PC-3 (cell line): ENCODE data around the gene SLC25A34. TPM values are rescaled to one million over a fixed set of nuclear protein-coding genes. Genes with fewer than 3 reads are reported as not detected.

Experiments used
- ATAC-seq: fragments of 200-7000 bp; cut with Tn5 transposase; 2 replicates; pipeline ENCODE4 v1.9.1; 2020; ENCODE audit warnings: mild to moderate bottlenecking, moderate library complexity
- BruUV-seq: library from RNA; stranded (reverse); fragments of 400-500 nt; replicated peaks from 2 replicates; lab custom pipeline; 2021; lab: Mats Ljungman, UMichigan
- CTCF ChIA-PET: fragments of 300-600 bp; sonication (Branson Sonifier 250); formaldehyde crosslinking; loops from one replicate; lab custom pipeline; 2022; ENCODE audit warnings: antibody characterized with exemption; lab: Charles Lee
- POLR2A ChIA-PET: fragments of 300-600 bp; sonication (Branson Sonifier 250); formaldehyde crosslinking; loops from one replicate; lab custom pipeline; 2022; ENCODE audit warnings: antibody characterized with exemption; ENCODE audit not compliant: unreplicated experiment; lab: Charles Lee
- DNase-seq: peaks from one replicate; pipeline ENCODE4 v3.0.0-alpha.2; 2015
- H2AFZ ChIP-seq: fragments of 300-600 bp; sonication (generic); 2 replicates; pipeline ENCODE4 v1.6.0; 2016; ENCODE audit warnings: antibody characterized with exemption, low read length
- H3F3A ChIP-seq: fragments of 300-600 bp; sonication (generic); one replicate; pipeline ENCODE4 v1.6.0; 2017; ENCODE audit warnings: antibody characterized with exemption, low read length, control low read depth, mild to moderate bottlenecking; ENCODE audit not compliant: unreplicated experiment
- H3K27ac ChIP-seq: fragments of 300-600 bp; sonication (generic); 2 replicates; pipeline ENCODE4 v1.5.1; 2016; ENCODE audit warnings: mild to moderate bottlenecking, low read length
- H3K27me3 ChIP-seq: fragments of 300-600 bp; sonication (generic); 2 replicates; pipeline ENCODE4 v1.6.1; 2016; ENCODE audit warnings: low read length, mixed read lengths
- H3K36me3 ChIP-seq: fragments of 300-600 bp; sonication (generic); 2 replicates; pipeline ENCODE4 v1.6.1; 2016; ENCODE audit warnings: low read depth, mixed run types, low read length, mixed read lengths
- H3K4me1 ChIP-seq: fragments of 300-600 bp; sonication (generic); 2 replicates; pipeline ENCODE4 v1.5.1; 2016; ENCODE audit warnings: low read length; ENCODE audit not compliant: insufficient read depth
- H3K4me2 ChIP-seq: fragments of 300-600 bp; sonication (generic); 2 replicates; pipeline ENCODE4 v1.6.0; 2016; ENCODE audit warnings: low read length
- H3K4me3 ChIP-seq: fragments of 300-600 bp; sonication (generic); 2 replicates; pipeline ENCODE4 v1.5.1; 2016; ENCODE audit warnings: mild to moderate bottlenecking, low read length, mixed read lengths
- H3K79me2 ChIP-seq: fragments of 300-600 bp; sonication (generic); 2 replicates; pipeline ENCODE4 v1.6.1; 2017; ENCODE audit warnings: low read length, mixed read lengths
- H3K9ac ChIP-seq: fragments of 300-600 bp; sonication (generic); 2 replicates; pipeline ENCODE4 v1.6.0; 2016; ENCODE audit warnings: mild to moderate bottlenecking, low read length
- H3K9me2 ChIP-seq: fragments of 300-600 bp; sonication (generic); replicated peaks from 2 replicates; pipeline ENCODE4 v1.6.1; 2016; ENCODE audit warnings: mixed run types, low read length, mixed read lengths
- H3K9me3 ChIP-seq: fragments of 300-600 bp; sonication (generic); 2 replicates; pipeline ENCODE4 v1.6.1; 2016; ENCODE audit warnings: low read length, mixed read lengths
- H4K20me1 ChIP-seq: fragments of 300-600 bp; sonication (generic); 2 replicates; pipeline ENCODE4 v1.6.1; 2016; ENCODE audit warnings: low read length, mixed read lengths
- CTCF ChIP-seq: fragments of 300-600 bp; sonication (generic); conservative IDR thresholded peaks from 2 replicates; pipeline ENCODE4 v1.5.1; 2017; ENCODE audit warnings: antibody characterized with exemption, low read depth, mild to moderate bottlenecking, low read length
- EZH2 ChIP-seq: fragments of 300-600 bp; sonication (generic); IDR thresholded peaks from one replicate; pipeline ENCODE4 v1.6.1; 2017; ENCODE audit warnings: antibody characterized with exemption, mild to moderate bottlenecking, low read length; ENCODE audit not compliant: unreplicated experiment
- EZH2phosphoT487 ChIP-seq: fragments of 300-600 bp; sonication (generic); IDR thresholded peaks from 2 replicates; pipeline ENCODE4 v1.6.1; 2018; ENCODE audit warnings: mild to moderate bottlenecking, antibody characterized with exemption, low read length, borderline replicate concordance
- intact Hi-C: fragments of 100-400 bp; cut with micrococcal nuclease; formaldehyde crosslinking; loops from 2 replicates; pipeline ENCODE4 v1.9.0; 2023
- total RNA-seq: library from RNA; depleted of rRNA; stranded (reverse); fragments of >200 nt; gene quantifications from 2 replicates; pipeline ENCODE4 v1.2.3, GENCODE V29; 2014

Gene SLC25A34
- total RNA-seq, 1 experiment from 2014 or later: 0.44 TPM

- no peaks in the 10 kb centered on the region for H3K4me1 ChIP-seq
- no peak overlapping the region for H2AFZ ChIP-seq
- H4K20me1 ChIP-seq: no peaks in the 10 kb centered on the region
- no peaks in the 10 kb centered on the region for H3F3A ChIP-seq
- DNase-seq: no peak
- TF ChIP-seq CTCF (no peak), EZH2 (no peak), EZH2phosphoT487 (no peak)
- no peak for ATAC-seq
- H3K4me2 ChIP-seq: no peak overlapping the region
- no peaks in the 10 kb centered on the region for H3K79me2 ChIP-seq
- ChIA-PET CTCF (no interaction called here), POLR2A (no interaction called here)
- no peak overlapping the region for H3K4me3 ChIP-seq
- no peaks in the 10 kb centered on the region for H3K9me2 ChIP-seq
- BruUV-seq: no TSS peak
- H3K27me3 ChIP-seq: no peaks in the 10 kb centered on the region
- no peak overlapping the region for H3K9ac ChIP-seq
- peaks cover 3% of the 10 kb centered on the region; the same call in 1 of the 2 replicates for H3K36me3 ChIP-seq
- H3K9me3 ChIP-seq: no peaks in the 10 kb centered on the region
- intact Hi-C loops: no loop called here
- no peak overlapping the region for H3K27ac ChIP-seq
Observed at GRCh38 chr1:15722411-15722810, 13.6 kb upstream of the SLC25A34 start.

GRCh38 chr1:15722836-15723532 is 13.1 kb upstream of the SLC25A34 start:
- Histone ChIP-seq H3K27ac (no peak overlapping the region), H3F3A (no peaks in the 10 kb centered on the region), H3K27me3 (no peaks in the 10 kb centered on the region), H4K20me1 (no peaks in the 10 kb centered on the region), H3K36me3 (peaks cover 3% of the 10 kb centered on the region; the same call in 1 of the 2 replicates), H2AFZ (no peak overlapping the region), H3K9me3 (no peaks in the 10 kb centered on the region), H3K4me2 (no peak overlapping the region), H3K4me1 (no peaks in the 10 kb centered on the region), H3K4me3 (no peak overlapping the region), H3K79me2 (no peaks in the 10 kb centered on the region), H3K9me2 (no peaks in the 10 kb centered on the region), H3K9ac (no peak overlapping the region)
- no TSS peak for BruUV-seq
- ChIA-PET POLR2A (no interaction called here), CTCF (no interaction called here)
- no peak for TF ChIP-seq CTCF
- no peak for TF ChIP-seq EZH2phosphoT487
- no peak for TF ChIP-seq EZH2
- intact Hi-C loops: no loop called here
- no peak for ATAC-seq
- DNase-seq: no peak

- TF ChIP-seq EZH2phosphoT487: no peak
- no peak for TF ChIP-seq EZH2
- TF ChIP-seq CTCF: no peak
- ATAC-seq: no peak
- H3F3A ChIP-seq: no peaks in the 10 kb centered on the region
- H3K27me3 ChIP-seq: no peaks in the 10 kb centered on the region
- intact Hi-C loops: no loop called here
- no TSS peak for BruUV-seq
- H3K9ac ChIP-seq: no peak overlapping the region
- H3K27ac ChIP-seq: no peak overlapping the region
- no peaks in the 10 kb centered on the region for H3K79me2 ChIP-seq
- POLR2A ChIA-PET: no interaction called here
- CTCF ChIA-PET: no interaction called here
- H3K36me3 ChIP-seq: peaks cover 3% of the 10 kb centered on the region; the same call in 1 of the 2 replicates
- no peak overlapping the region for H3K4me3 ChIP-seq
- H3K9me3 ChIP-seq: no peaks in the 10 kb centered on the region
- no peak overlapping the region for H3K4me2 ChIP-seq
- no peaks in the 10 kb centered on the region for H3K9me2 ChIP-seq
- H3K4me1 ChIP-seq: no peaks in the 10 kb centered on the region
- H4K20me1 ChIP-seq: no peaks in the 10 kb centered on the region
- H2AFZ ChIP-seq: no peak overlapping the region
- no peak for DNase-seq
Observed at GRCh38 chr1:15723631-15724246, 12.3 kb upstream of the SLC25A34 start.
